PC-3 (cell line): Measurements from ENCODE around the gene APBB2.

ENCODE experiments used
- EZH2 ChIP-seq: fragments of 300-600 bp; sonication (generic); IDR thresholded peaks from one replicate; pipeline ENCODE4 v1.6.1; 2017; ENCODE audit warnings: antibody characterized with exemption, mild to moderate bottlenecking, low read length; ENCODE audit not compliant: unreplicated experiment
- EZH2phosphoT487 ChIP-seq: fragments of 300-600 bp; sonication (generic); IDR thresholded peaks from 2 replicates; pipeline ENCODE4 v1.6.1; 2018; ENCODE audit warnings: mild to moderate bottlenecking, antibody characterized with exemption, low read length, borderline replicate concordance
- TF ChIP-seq, protein P1 (sequence below): fragments of 300-600 bp; sonication (generic); conservative IDR thresholded peaks from 2 replicates; pipeline ENCODE4 v1.5.1; 2017; ENCODE audit warnings: antibody characterized with exemption, low read depth, mild to moderate bottlenecking, low read length

DNA sequence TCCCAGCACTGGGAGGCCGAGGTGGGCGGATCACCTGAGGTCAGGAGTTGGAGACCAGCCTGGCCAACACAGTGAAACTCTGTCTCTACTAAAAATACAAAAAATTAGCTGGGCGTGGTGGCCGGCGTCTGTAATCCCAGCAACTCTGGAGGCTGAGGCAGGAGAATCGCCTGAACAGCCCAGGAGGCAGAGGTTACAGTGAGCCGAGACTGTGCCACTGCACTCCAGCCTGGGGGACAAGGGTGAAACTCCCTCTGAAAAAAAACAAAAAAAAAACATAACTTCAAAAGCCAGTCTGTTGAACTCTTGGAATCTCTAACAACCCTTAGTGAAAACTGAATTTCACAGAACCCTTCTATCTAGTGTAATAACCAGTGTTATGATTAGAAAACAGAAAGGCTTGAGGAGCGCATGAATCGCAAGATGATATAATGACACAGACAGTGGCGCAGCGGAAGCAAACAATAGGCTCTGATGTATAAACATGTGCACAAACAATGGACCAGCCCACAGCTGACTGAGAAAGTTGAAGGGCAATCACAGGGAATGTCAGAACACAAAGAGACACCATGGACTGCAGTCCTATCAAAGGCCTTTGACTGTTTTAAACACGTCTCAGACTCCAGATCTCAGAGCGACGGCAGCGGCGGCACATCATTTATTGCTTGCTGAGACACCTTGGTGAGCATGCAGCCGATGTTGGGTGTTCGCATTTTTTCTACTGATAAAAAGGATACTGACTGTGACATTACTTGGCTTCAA is 383.0 kb downstream of the APBB2 start:
- TF ChIP-seq, protein P1, sequence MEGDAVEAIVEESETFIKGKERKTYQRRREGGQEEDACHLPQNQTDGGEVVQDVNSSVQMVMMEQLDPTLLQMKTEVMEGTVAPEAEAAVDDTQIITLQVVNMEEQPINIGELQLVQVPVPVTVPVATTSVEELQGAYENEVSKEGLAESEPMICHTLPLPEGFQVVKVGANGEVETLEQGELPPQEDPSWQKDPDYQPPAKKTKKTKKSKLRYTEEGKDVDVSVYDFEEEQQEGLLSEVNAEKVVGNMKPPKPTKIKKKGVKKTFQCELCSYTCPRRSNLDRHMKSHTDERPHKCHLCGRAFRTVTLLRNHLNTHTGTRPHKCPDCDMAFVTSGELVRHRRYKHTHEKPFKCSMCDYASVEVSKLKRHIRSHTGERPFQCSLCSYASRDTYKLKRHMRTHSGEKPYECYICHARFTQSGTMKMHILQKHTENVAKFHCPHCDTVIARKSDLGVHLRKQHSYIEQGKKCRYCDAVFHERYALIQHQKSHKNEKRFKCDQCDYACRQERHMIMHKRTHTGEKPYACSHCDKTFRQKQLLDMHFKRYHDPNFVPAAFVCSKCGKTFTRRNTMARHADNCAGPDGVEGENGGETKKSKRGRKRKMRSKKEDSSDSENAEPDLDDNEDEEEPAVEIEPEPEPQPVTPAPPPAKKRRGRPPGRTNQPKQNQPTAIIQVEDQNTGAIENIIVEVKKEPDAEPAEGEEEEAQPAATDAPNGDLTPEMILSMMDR, result no peak
- TF ChIP-seq EZH2, result no peak
- no peak for TF ChIP-seq EZH2phosphoT487
